ENCODE data around the gene DCC.

Gene DCC

GRCh38 chr18:52963481-52963880 is 623.5 kb downstream of the DCC start:
- H3K4me3 ChIP-seq (ENCODE audit: low read depth, low read length) = no peak overlapping the region
- DNase-seq (ENCODE audit: low read depth) = no peak
- TF ChIP-seq CTCF (IDR thresholded peaks at IDR 0.05; ENCODE audit: insufficient read depth, low read depth, low read length, missing control alignments) = no peak

- TF ChIP-seq CTCF (IDR thresholded peaks at IDR 0.05; ENCODE audit: insufficient read depth, low read depth, low read length, missing control alignments) = no peak
- no peak overlapping the region for H3K4me3 ChIP-seq (ENCODE audit: low read depth, low read length)
- DNase-seq (ENCODE audit: low read depth) = no peak
Measured at GRCh38 chr18:52970686-52971085, 630.7 kb downstream of the DCC start.

- DNase-seq (ENCODE audit: low read depth) = no peak
- no peak overlapping the region for H3K4me3 ChIP-seq (ENCODE audit: low read depth, low read length)
- no peak for TF ChIP-seq CTCF (IDR thresholded peaks at IDR 0.05; ENCODE audit: insufficient read depth, low read depth, low read length, missing control alignments)
Measured at GRCh38 chr18:52971097-52971496, 631.1 kb downstream of the DCC start.

GRCh38 chr18:52979892-52980291 is 639.9 kb downstream of the DCC start:
- TF ChIP-seq CTCF (IDR thresholded peaks at IDR 0.05; ENCODE audit: insufficient read depth, low read depth, low read length, missing control alignments) = no peak

GRCh38 chr18:52991246-52991645 is 651.2 kb downstream of the DCC start:
- H3K4me3 ChIP-seq (ENCODE audit: low read depth, low read length) = no peak overlapping the region
- TF ChIP-seq CTCF (IDR thresholded peaks at IDR 0.05; ENCODE audit: insufficient read depth, low read depth, low read length, missing control alignments) = no peak
- no peak for DNase-seq (ENCODE audit: low read depth)

More at GRCh38 chr18:52979892-52980291, 639.9 kb downstream of the DCC start:
- H3K4me3 ChIP-seq (ENCODE audit: low read depth, low read length) = no peak overlapping the region
- no peak for DNase-seq (ENCODE audit: low read depth)

- no peak for DNase-seq (ENCODE audit: low read depth)
- TF ChIP-seq CTCF (IDR thresholded peaks at IDR 0.05; ENCODE audit: insufficient read depth, low read depth, low read length, missing control alignments) = no peak
- no peak overlapping the region for H3K4me3 ChIP-seq (ENCODE audit: low read depth, low read length)
Measured at GRCh38 chr18:52992041-52992440, 652.0 kb downstream of the DCC start.

GRCh38 chr18:52995875-52996274 is 655.9 kb downstream of the DCC start:
- DNase-seq (ENCODE audit: low read depth) = no peak
- no peak overlapping the region for H3K4me3 ChIP-seq (ENCODE audit: low read depth, low read length)

More at GRCh38 chr18:52995875-52996274, 655.9 kb downstream of the DCC start:
- no peak for TF ChIP-seq CTCF (IDR thresholded peaks at IDR 0.05; ENCODE audit: insufficient read depth, low read depth, low read length, missing control alignments)

Data from GM12865 (cell line).